ENCODE results near the gene TMOD3.
A peak's percentile ranks its signal among the peaks of the same experiment; 100 is the strongest.

Gene TMOD3

DNA sequence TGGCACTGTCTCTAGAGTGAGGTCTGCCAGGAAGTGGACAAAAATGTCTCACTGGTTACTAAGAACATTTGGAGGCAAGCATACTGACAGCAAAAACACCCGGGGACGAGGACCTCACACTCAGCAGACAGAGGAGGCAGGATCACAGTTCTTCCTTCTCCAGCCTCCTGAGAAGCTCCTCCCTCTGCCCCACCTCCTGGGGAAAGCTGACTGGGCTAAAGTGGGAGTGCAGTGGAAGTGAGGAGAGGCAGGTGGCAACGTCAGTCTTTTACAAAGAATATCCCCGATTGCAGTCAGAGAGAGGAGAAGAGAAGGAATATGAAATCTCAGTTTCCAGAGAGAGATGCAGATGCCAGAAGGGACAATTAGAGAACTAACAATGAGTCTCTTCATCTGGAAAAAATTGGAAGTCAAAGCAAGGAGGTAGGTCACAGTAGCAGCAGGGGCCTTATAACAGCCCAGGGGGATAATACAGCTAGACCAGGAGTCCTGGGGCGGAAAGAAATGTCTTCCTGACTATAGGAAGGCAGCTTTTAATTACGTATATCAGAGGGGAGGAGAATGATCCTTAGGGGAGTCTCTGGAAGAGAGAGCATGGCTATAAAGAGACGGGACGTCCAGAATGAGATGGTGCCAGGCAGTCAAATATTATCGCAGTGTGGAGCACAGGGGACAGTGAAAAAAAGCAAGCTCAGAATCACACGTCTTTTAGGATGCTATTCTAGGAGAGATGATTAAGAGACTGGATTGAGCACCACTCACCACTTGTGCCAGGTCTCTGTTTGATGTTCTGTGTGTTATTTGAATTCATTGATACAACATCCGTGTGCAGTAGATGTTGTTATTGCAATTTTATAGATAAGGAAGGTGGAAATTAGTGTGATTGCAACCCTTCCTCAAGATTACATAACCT is 95.0 kb downstream of the TMOD3 start:
- ChIA-PET POLR2A (no interaction called here), CTCF (interaction anchor here (0.5 kb wide), 1 partner anchor 88 kb away, joined by 5 read pairs; no protein-coding TSS in a partner anchor)
- H3K4me3 ChIP-seq (ENCODE audit: low read depth, low read length), result no peak overlapping the region
- H3K4me1 ChIP-seq (ENCODE audit: control insufficient read depth, insufficient read depth, low read length), result no peaks in the 10 kb centered on the region
- no peaks in the 10 kb centered on the region for H3K9me3 ChIP-seq (ENCODE audit: control insufficient read depth, insufficient read depth, low read depth, low read length)
- peak; percentile 47 for TF ChIP-seq ZIC2 (tag by site-specific recombination; IDR thresholded peaks at IDR 0.05)
- no peak for TF ChIP-seq KLF9 (tag by site-specific recombination; IDR thresholded peaks at IDR 0.05; ENCODE audit: low read depth)
- peaks cover 0 to 17% of the 10 kb centered on the region in 2 experiments; a peak in 1 of 3 replicates for H3K36me3 ChIP-seq (ENCODE audit: control insufficient read depth in 2 of 2, insufficient read depth in 1 of 2, low read length in 2 of 2)
- H3K27ac ChIP-seq (ENCODE audit: extremely low read depth, low read depth, low read length), result no peak overlapping the region

DNA sequence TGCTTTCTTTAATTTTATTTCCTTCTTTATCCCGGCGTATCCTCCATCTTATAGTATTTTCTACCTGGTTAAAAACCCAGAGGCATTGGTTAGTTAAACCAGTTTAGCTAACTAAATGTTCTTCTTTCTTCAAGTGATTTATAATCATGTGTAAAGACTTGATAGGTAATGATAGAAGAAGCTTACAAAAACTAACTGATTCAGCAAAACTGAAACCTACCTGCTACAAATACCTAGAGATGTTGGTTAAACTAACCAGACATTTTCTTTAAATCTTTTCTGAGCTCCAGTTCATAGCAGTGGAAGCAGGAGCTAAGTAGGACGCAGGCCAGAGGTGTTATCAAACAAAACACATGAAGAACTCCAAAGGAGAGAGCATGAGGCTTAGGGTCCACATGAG is 97.4 kb downstream of the TMOD3 start:
- no peaks in the 10 kb centered on the region for H3K4me1 ChIP-seq (ENCODE audit: control insufficient read depth, insufficient read depth, low read length)
- no peak overlapping the region for H3K27ac ChIP-seq (ENCODE audit: extremely low read depth, low read depth, low read length)
- no peaks in the 10 kb centered on the region for H3K9me3 ChIP-seq (ENCODE audit: control insufficient read depth, insufficient read depth, low read depth, low read length)
- POLR2A ChIA-PET, result no interaction called here
- TF ChIP-seq ZNF548 (tag by site-specific recombination; IDR thresholded peaks at IDR 0.05) (no peak), ZBTB17 (tag by site-specific recombination; IDR thresholded peaks at IDR 0.05) (no peak), ZNF561 (tag by site-specific recombination; IDR thresholded peaks at IDR 0.05; ENCODE audit: borderline replicate concordance) (no peak), EGR2 (tag by site-specific recombination; IDR thresholded peaks at IDR 0.05; ENCODE audit: low read depth) (no peak)
- TF ChIP-seq, protein P1, sequence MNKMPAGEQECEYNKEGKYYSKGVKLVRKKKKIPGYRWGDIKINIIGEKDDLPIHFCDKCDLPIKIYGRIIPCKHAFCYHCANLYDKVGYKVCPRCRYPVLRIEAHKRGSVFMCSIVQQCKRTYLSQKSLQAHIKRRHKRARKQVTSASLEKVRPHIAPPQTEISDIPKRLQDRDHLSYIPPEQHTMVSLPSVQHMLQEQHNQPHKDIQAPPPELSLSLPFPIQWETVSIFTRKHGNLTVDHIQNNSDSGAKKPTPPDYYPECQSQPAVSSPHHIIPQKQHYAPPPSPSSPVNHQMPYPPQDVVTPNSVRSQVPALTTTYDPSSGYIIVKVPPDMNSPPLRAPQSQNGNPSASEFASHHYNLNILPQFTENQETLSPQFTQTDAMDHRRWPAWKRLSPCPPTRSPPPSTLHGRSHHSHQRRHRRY (tag by site-specific recombination; IDR thresholded peaks at IDR 0.05), result no peak
- no peak overlapping the region for H3K4me3 ChIP-seq (ENCODE audit: low read depth, low read length)
- H3K36me3 ChIP-seq (ENCODE audit: control insufficient read depth in 2 of 2, insufficient read depth in 1 of 2, low read length in 2 of 2), result peaks cover 0 to 16% of the 10 kb centered on the region in 2 experiments; a peak in 1 of 3 replicates
- CTCF ChIA-PET, result no interaction called here

DNA sequence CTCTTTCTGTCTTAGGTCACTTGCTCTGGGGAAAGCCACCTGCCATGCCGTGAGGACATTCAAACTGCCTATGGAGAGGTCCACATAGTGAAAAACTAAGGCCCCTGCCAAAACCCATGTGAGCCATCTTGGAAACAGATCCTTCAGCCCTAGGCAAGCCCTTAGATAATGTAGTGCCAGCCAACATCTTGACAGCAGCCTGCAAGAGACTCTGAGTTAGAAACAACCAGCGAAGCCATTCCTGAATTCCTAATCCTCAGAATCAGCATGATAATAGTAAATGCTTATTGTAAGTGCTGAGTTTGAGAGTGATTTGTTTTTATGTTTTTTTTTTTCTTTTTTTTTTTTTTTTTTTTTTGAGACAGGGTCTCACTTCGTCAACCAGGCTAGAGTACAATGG is 101.6 kb downstream of the TMOD3 start:
- Histone ChIP-seq H3K9me3 (ENCODE audit: control insufficient read depth, insufficient read depth, low read depth, low read length) (no peaks in the 10 kb centered on the region), H3K36me3 (ENCODE audit: control insufficient read depth in 2 of 2, insufficient read depth in 1 of 2, low read length in 2 of 2) (peaks cover 0 to 7% of the 10 kb centered on the region in 2 experiments; a peak in 2 of 3 replicates), H3K4me3 (ENCODE audit: low read depth, low read length) (no peak overlapping the region), H3K27ac (ENCODE audit: extremely low read depth, low read depth, low read length) (no peak overlapping the region), H3K4me1 (ENCODE audit: control insufficient read depth, insufficient read depth, low read length) (no peaks in the 10 kb centered on the region)
- ChIA-PET POLR2A (interaction anchor here (0.6 kb wide), 1 partner anchor 250 kb away, joined by 4 read pairs; the partner anchor contains the start of gene SCG3), CTCF (no interaction called here)
- TF ChIP-seq IKZF3 (tag by site-specific recombination; IDR thresholded peaks at IDR 0.05), result no peak
- TF ChIP-seq, protein P2, sequence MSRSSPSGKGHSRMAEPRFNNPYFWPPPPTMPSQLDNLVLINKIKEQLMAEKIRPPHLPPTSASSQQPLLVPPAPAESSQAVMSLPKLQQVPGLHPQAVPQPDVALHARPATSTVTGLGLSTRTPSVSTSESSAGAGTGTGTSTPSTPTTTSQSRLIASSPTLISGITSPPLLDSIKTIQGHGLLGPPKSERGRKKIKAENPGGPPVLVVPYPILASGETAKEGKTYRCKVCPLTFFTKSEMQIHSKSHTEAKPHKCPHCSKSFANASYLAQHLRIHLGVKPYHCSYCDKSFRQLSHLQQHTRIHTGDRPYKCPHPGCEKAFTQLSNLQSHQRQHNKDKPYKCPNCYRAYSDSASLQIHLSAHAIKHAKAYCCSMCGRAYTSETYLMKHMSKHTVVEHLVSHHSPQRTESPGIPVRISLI (tag by site-specific recombination; IDR thresholded peaks at IDR 0.05), result 0 out of 2 replicates have a peak, but pooled peaks have one; percentile 14

DNA sequence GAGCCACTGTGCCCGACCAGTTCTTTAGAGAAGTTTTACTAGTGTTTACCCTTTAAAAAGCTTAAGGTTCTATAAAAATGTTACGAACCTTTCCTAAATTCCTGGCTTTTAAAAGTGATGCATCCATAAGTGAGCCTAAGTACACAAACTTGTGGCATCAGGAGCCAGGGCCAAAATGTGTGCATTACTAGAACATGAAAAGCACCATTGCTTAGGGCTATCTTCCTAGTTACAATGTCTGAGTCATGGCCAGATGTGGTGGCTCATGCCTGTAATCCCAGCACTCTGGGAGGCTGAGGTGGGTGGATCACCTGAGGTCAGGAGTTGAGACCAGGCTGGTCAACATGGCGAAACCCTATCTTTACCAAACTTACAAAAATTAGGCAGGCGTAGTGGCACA is 102.2 kb downstream of the TMOD3 start:
- POLR2A ChIA-PET, result interaction anchor here (0.6 kb wide), 1 partner anchor 250 kb away, joined by 4 read pairs; the partner anchor contains the start of gene SCG3
- H3K36me3 ChIP-seq (ENCODE audit: control insufficient read depth in 2 of 2, insufficient read depth in 1 of 2, low read length in 2 of 2), result peaks cover 0 to 12% of the 10 kb centered on the region in 2 experiments; a peak in 2 of 3 replicates
- H3K4me1 ChIP-seq (ENCODE audit: control insufficient read depth, insufficient read depth, low read length), result no peaks in the 10 kb centered on the region
- no peak overlapping the region for H3K27ac ChIP-seq (ENCODE audit: extremely low read depth, low read depth, low read length)
- CTCF ChIA-PET, result no interaction called here
- H3K9me3 ChIP-seq (ENCODE audit: control insufficient read depth, insufficient read depth, low read depth, low read length), result no peaks in the 10 kb centered on the region
- H3K4me3 ChIP-seq (ENCODE audit: low read depth, low read length), result no peak overlapping the region
- TF ChIP-seq ZNF792 (tag by site-specific recombination; IDR thresholded peaks at IDR 0.05), result no peak
- no peak for TF ChIP-seq ZNF843 (tag by site-specific recombination; IDR thresholded peaks at IDR 0.05)
- no peak for TF ChIP-seq ZNF629 (tag by site-specific recombination; IDR thresholded peaks at IDR 0.05)
- no peak for TF ChIP-seq ZFP69B (tag by site-specific recombination; IDR thresholded peaks at IDR 0.05)
- TF ChIP-seq ZNF239 (tag by site-specific recombination; IDR thresholded peaks at IDR 0.05), result no peak
- TF ChIP-seq REPIN1 (tag by site-specific recombination; IDR thresholded peaks at IDR 0.05; ENCODE audit: low read depth), result no peak
- no peak for TF ChIP-seq ZNF561 (tag by site-specific recombination; IDR thresholded peaks at IDR 0.05; ENCODE audit: borderline replicate concordance)
- no peak for TF ChIP-seq GFI1B (tag by site-specific recombination; IDR thresholded peaks at IDR 0.05)
- TF ChIP-seq, protein P3, sequence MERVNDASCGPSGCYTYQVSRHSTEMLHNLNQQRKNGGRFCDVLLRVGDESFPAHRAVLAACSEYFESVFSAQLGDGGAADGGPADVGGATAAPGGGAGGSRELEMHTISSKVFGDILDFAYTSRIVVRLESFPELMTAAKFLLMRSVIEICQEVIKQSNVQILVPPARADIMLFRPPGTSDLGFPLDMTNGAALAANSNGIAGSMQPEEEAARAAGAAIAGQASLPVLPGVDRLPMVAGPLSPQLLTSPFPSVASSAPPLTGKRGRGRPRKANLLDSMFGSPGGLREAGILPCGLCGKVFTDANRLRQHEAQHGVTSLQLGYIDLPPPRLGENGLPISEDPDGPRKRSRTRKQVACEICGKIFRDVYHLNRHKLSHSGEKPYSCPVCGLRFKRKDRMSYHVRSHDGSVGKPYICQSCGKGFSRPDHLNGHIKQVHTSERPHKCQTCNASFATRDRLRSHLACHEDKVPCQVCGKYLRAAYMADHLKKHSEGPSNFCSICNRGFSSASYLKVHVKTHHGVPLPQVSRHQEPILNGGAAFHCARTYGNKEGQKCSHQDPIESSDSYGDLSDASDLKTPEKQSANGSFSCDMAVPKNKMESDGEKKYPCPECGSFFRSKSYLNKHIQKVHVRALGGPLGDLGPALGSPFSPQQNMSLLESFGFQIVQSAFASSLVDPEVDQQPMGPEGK (tag by site-specific recombination; IDR thresholded peaks at IDR 0.05), result no peak
- TF ChIP-seq, protein P4, sequence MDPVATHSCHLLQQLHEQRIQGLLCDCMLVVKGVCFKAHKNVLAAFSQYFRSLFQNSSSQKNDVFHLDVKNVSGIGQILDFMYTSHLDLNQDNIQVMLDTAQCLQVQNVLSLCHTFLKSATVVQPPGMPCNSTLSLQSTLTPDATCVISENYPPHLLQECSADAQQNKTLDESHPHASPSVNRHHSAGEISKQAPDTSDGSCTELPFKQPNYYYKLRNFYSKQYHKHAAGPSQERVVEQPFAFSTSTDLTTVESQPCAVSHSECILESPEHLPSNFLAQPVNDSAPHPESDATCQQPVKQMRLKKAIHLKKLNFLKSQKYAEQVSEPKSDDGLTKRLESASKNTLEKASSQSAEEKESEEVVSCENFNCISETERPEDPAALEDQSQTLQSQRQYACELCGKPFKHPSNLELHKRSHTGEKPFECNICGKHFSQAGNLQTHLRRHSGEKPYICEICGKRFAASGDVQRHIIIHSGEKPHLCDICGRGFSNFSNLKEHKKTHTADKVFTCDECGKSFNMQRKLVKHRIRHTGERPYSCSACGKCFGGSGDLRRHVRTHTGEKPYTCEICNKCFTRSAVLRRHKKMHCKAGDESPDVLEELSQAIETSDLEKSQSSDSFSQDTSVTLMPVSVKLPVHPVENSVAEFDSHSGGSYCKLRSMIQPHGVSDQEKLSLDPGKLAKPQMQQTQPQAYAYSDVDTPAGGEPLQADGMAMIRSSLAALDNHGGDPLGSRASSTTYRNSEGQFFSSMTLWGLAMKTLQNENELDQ (tag by site-specific recombination; IDR thresholded peaks at IDR 0.05; ENCODE audit: low read depth), result no peak
- no peak for TF ChIP-seq ZNF324 (tag by site-specific recombination; IDR thresholded peaks at IDR 0.05)
- no peak for TF ChIP-seq ZNF76 (tag by site-specific recombination; IDR thresholded peaks at IDR 0.05; ENCODE audit: borderline replicate concordance, low read depth)
- TF ChIP-seq ZNF37A (tag by site-specific recombination; IDR thresholded peaks at IDR 0.05), result no peak

Measured in HEK293 (cell line).